Glomerular endothelial cell (primary cell): Measurements from ENCODE around the gene CLDN14. TPM values are rescaled to one million over a fixed set of nuclear protein-coding genes. Genes with fewer than 3 reads are reported as not detected.

ENCODE experiments used
- total RNA-seq: library from RNA; depleted of rRNA; stranded (reverse); fragments of >200 nt; gene quantifications from 2 replicates; pipeline ENCODE4 v1.2.3, GENCODE V29; 2015

CLDN14 gene
- total RNA-seq, 1 donor from 2014 or later: 7.9 TPM

Other genes with a start within 250 kb of the CLDN14 start
- 19.3 and 25.9 TPM in 2 replicates for gene MORC3, start 159.9 kb downstream of the CLDN14 start, total RNA-seq
- 3.1 and 3.3 TPM in 2 replicates for gene CHAF1B, start 94.7 kb downstream of the CLDN14 start, total RNA-seq
- 0.47 and 1.7 TPM in 2 replicates for gene SIM2, start 219.0 kb upstream of the CLDN14 start, total RNA-seq